GM23338 (cell line): ENCODE measurements around the gene POLR3A. TPM values are rescaled to one million over a fixed set of nuclear protein-coding genes. Genes with fewer than 3 reads are reported as not detected.

Source experiments
- ATAC-seq: fragments of 200-7000 bp; cut with Tn5 transposase; 3 replicates; pipeline ENCODE4 v1.9.1; 2020
- DNase-seq: peaks from one replicate; pipeline ENCODE4 v3.0.0-alpha.2; 2015; ENCODE audit warnings: low spot score
- H2AFZ ChIP-seq: fragments of 200-600 bp; sonication (generic); 2 replicates; pipeline ENCODE4 v1.8.0; 2016; ENCODE audit warnings: antibody characterized with exemption, mild to moderate bottlenecking, moderate library complexity
- H3F3A ChIP-seq: fragments of 200-600 bp; sonication (generic); replicated peaks from 2 replicates; pipeline ENCODE4 v1.8.0; 2017; ENCODE audit warnings: antibody characterized with exemption, mixed run types, low read depth
- H3K27ac ChIP-seq: fragments of 200-600 bp; sonication (generic); 2 replicates; pipeline ENCODE4 v1.6.1; 2016; ENCODE audit warnings: low read depth
- H3K27me3 ChIP-seq: fragments of 200-600 bp; sonication (generic); 2 replicates; pipeline ENCODE4 v1.8.0; 2016; ENCODE audit warnings: mild to moderate bottlenecking, mixed run types, moderate library complexity; ENCODE audit not compliant: insufficient read depth
- H3K36me3 ChIP-seq: fragments of 200-600 bp; sonication (generic); 2 replicates; pipeline ENCODE4 v1.8.0; 2016; ENCODE audit warnings: mild to moderate bottlenecking; ENCODE audit not compliant: insufficient read depth
- H3K4me1 ChIP-seq: fragments of 200-600 bp; sonication (generic); 2 replicates; pipeline ENCODE4 v1.8.0; 2016; ENCODE audit warnings: mild to moderate bottlenecking, moderate library complexity; ENCODE audit not compliant: insufficient read depth
- H3K4me2 ChIP-seq: fragments of 200-600 bp; sonication (generic); 2 replicates; pipeline ENCODE4 v1.7.1; 2017; ENCODE audit warnings: mixed run types
- H3K4me3 ChIP-seq: fragments of 200-600 bp; sonication (generic); 2 replicates; pipeline ENCODE4 v1.6.1; 2016; ENCODE audit warnings: mixed run types
- H3K79me2 ChIP-seq: fragments of 200-600 bp; sonication (generic); replicated peaks from 2 replicates; pipeline ENCODE4 v1.8.0; 2017; ENCODE audit warnings: mild to moderate bottlenecking; ENCODE audit not compliant: insufficient read depth
- H3K9me2 ChIP-seq: fragments of 200-600 bp; sonication (generic); 2 replicates; pipeline ENCODE4 v1.8.0; 2017; ENCODE audit not compliant: insufficient read depth
- H4K20me1 ChIP-seq: fragments of 200-600 bp; sonication (generic); replicated peaks from 2 replicates; pipeline ENCODE4 v1.8.0; 2017; ENCODE audit warnings: mild to moderate bottlenecking; ENCODE audit not compliant: insufficient read depth
- H3K27ac Mint-ChIP-seq: 2 replicates; pipeline ENCODE4 v1.8.0; 2020; ENCODE audit warnings: inconsistent platforms, mild to moderate bottlenecking, moderate library complexity, mixed read lengths
- H3K27me3 Mint-ChIP-seq: 3 replicates; pipeline ENCODE4 v1.8.0; 2022; ENCODE audit warnings: low read depth, mild to moderate bottlenecking, moderate library complexity, mixed read lengths, inconsistent platforms; ENCODE audit not compliant: insufficient read depth, poor library complexity
- H3K36me3 Mint-ChIP-seq: 3 replicates; pipeline ENCODE4 v1.8.0; 2021; ENCODE audit warnings: low read depth, mild to moderate bottlenecking, inconsistent platforms, moderate library complexity, mixed read lengths
- H3K4me1 Mint-ChIP-seq: 3 replicates; pipeline ENCODE4 v1.8.0; 2020; ENCODE audit warnings: mild to moderate bottlenecking, inconsistent platforms, mixed read lengths
- H3K4me3 Mint-ChIP-seq: 3 replicates; pipeline ENCODE4 v1.8.0; 2021; ENCODE audit warnings: moderate library complexity, mild to moderate bottlenecking, inconsistent platforms, mixed read lengths
- H3K9me3 Mint-ChIP-seq: 3 replicates; pipeline ENCODE4 v1.8.0; 2020; ENCODE audit warnings: moderate library complexity, mild to moderate bottlenecking, inconsistent platforms, mixed read lengths
- ETS1 ChIP-seq: IDR thresholded peaks from 2 replicates; pipeline ENCODE4 v1.6.1; 2016; ENCODE audit warnings: antibody characterized with exemption
- EZH2phosphoT487 ChIP-seq: fragments of 200-600 bp; sonication (generic); IDR thresholded peaks from one replicate; pipeline ENCODE4 v1.8.1; 2018; ENCODE audit warnings: antibody characterized with exemption; ENCODE audit not compliant: unreplicated experiment
- POLR2AphosphoS5 ChIP-seq: IDR thresholded peaks from 2 replicates; pipeline ENCODE4 v1.6.1; 2016; ENCODE audit warnings: antibody characterized with exemption, low read depth
- ZNF462 ChIP-seq: fragments of 250-450 bp; sonication (Bioruptor Pico); IDR thresholded peaks from 2 replicates; pipeline ENCODE4 v1.5.0; 2020; ENCODE audit warnings: mild to moderate bottlenecking, moderate library complexity
- polyA plus RNA-seq: library from polyadenylated mRNA; unstranded; fragments of >200 nt; fragmentation: Nextera tagmentation; extraction: Ambion mirVana; gene quantifications from 2 replicates; pipeline ENCODE4 v1.2.1, GENCODE V29; 2016
- total RNA-seq: library from RNA; depleted of rRNA; stranded (reverse); fragments of >200 nt; shearing (Covaris generic); gene quantifications from 2 replicates; pipeline ENCODE4 v1.2.3, GENCODE V29; 2014

POLR3A gene
- total and polyA plus RNA-seq, 2 experiments from 2014 or later: 11.6 to 35.5 TPM

- TF ChIP-seq ETS1 (no peak), ZNF462 (CRISPR knock-in tag) (no peak), EZH2phosphoT487 (no peak)
Observed at GRCh38 chr10:78044699-78045098, 15.4 kb upstream of the POLR3A start (continued).

GRCh38 chr10:78044179-78044578, 14.9 kb upstream of the POLR3A start:
- Histone ChIP-seq H3K4me2 (no peak overlapping the region), H3K27ac (peak overlapping the region; percentile 73), H3K4me3 (no peak overlapping the region), H3K9me2 (no peaks in the 10 kb centered on the region), H2AFZ (no peak overlapping the region), H3K79me2 (peaks cover 19% of the 10 kb centered on the region), H3K27me3 (no peaks in the 10 kb centered on the region), H3K36me3 (peaks cover 19% of the 10 kb centered on the region), H4K20me1 (peaks cover 36% of the 10 kb centered on the region; the same call in 1 of the 2 replicates), H3K4me1 (peaks cover 47% of the 10 kb centered on the region), H3F3A (peaks cover 45% of the 10 kb centered on the region)
- ATAC-seq: peak; percentile 1; the same call in 1 of the 3 replicates
- Mint-ChIP-seq H3K27me3 (peaks cover 23% of the 10 kb centered on the region), H3K9me3 (peaks cover 2% of the 10 kb centered on the region; the same call in 1 of the 3 replicates), H3K4me1 (peaks cover 53% of the 10 kb centered on the region), H3K36me3 (peaks cover 42% of the 10 kb centered on the region), H3K27ac (no peak overlapping the region), H3K4me3 (no peak overlapping the region)
- DNase-seq: no peak
- TF ChIP-seq ETS1 (no peak), POLR2AphosphoS5 (peak; percentile 57; the same call in 1 of the 2 replicates)
